ENCODE measurements around the gene SAFB2. TPM values are rescaled to one million over a fixed set of nuclear protein-coding genes. Genes with fewer than 3 reads are reported as not detected.

Gene SAFB2
- polyA plus RNA-seq, 1 of the 3 experiments (the other 2 are of a cell fraction): 37.7 TPM

DNA sequence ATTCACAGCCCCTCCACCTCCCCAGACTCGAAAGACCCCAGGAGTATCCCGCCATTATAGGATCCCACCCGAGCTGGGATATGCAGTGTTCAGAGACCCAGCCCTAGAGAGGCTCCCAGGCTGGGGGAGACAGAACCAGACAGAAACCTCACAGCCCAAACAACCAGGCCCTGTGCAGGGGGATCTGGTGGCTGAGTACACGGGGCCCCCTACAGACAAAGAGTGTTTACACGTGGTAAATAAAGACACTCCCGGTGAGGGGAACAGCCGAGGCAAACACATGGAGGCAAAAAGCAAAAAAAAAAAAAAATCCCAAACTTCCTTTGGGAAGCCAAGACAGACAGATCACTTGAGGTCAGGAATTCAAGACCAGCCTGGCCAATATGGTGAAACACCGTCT, 79.9 kb downstream of the SAFB2 start:
- Histone ChIP-seq H4K20me1 (ENCODE audit: insufficient read depth) (no peaks in the 10 kb centered on the region), H3K4me3 (ENCODE audit: low read depth in 2 of 2, low read length in 1 of 2) (no peak overlapping the region), H3K27me3 (ENCODE audit: insufficient read depth) (no peaks in the 10 kb centered on the region), H3K4me2 (no peak overlapping the region), H3K4me1 (ENCODE audit: control insufficient read depth in 1 of 2, insufficient read depth in 2 of 2, low read depth in 1 of 2, low read length in 1 of 2) (no peaks in the 10 kb centered on the region; a peak in 1 of 4 replicates), H3K36me3 (replicated peaks in 1 of 2; ENCODE audit: control insufficient read depth in 1 of 2, insufficient read depth in 2 of 2, low read length in 1 of 2) (no peaks in the 10 kb centered on the region), H3K9me3 (no peaks in the 10 kb centered on the region), H3F3A (replicated peaks; ENCODE audit: insufficient read depth) (no peaks in the 10 kb centered on the region), H2AFZ (ENCODE audit: low read depth) (no peak overlapping the region), H3K9ac (no peak overlapping the region), H3K9me2 (no peaks in the 10 kb centered on the region), H3K79me2 (ENCODE audit: insufficient read depth) (no peaks in the 10 kb centered on the region), H3K27ac (ENCODE audit: low read depth in 2 of 2, low read length in 1 of 2) (no peak overlapping the region)
- ChIA-PET CTCF (interaction anchor here (0.6 to 1.4 kb wide), 5 partner anchors 21 to 794 kb away, joined by 3 to 5 read pairs (median 3); no protein-coding TSS in a partner anchor), POLR2A (no interaction called here)
- peak; percentile 74 for DNase-seq
- 48% methylated on average over 8 of the region's 8 CpGs for WGBS (ENCODE audit: low lambda C conversion rate)
- TF ChIP-seq NFIC (IDR thresholded peaks at IDR 0.05; ENCODE audit: borderline replicate concordance): no peak
- TF ChIP-seq USF1 (IDR thresholded peaks at IDR 0.05; ENCODE audit: borderline replicate concordance, low read depth): no peak
- TF ChIP-seq MEF2A (IDR thresholded peaks at IDR 0.05; ENCODE audit: borderline replicate concordance, low read depth): no peak
- no peak for TF ChIP-seq JUND (IDR thresholded peaks at IDR 0.05)
- TF ChIP-seq RAD21 (IDR thresholded peaks at IDR 0.05; ENCODE audit: low read length): peak; percentile 69
- TF ChIP-seq SMC3 (IDR thresholded peaks at IDR 0.05; ENCODE audit: low read depth, low read length): peak; percentile 13; the same call in 1 of the 2 replicates
- TF ChIP-seq CHD2 (IDR thresholded peaks at IDR 0.05; ENCODE audit: low read length, partially characterized antibody): no peak
- TF ChIP-seq RCOR1 (IDR thresholded peaks at IDR 0.05; ENCODE audit: low read length): no peak

GRCh38 chr19:5541456-5541855, 81.1 kb downstream of the SAFB2 start:
- Histone ChIP-seq H3K27me3 (ENCODE audit: insufficient read depth) (no peaks in the 10 kb centered on the region), H4K20me1 (ENCODE audit: insufficient read depth) (no peaks in the 10 kb centered on the region), H2AFZ (ENCODE audit: low read depth) (no peak overlapping the region), H3K4me1 (ENCODE audit: control insufficient read depth in 1 of 2, insufficient read depth in 2 of 2, low read depth in 1 of 2, low read length in 1 of 2) (no peaks in the 10 kb centered on the region; a peak in 1 of 4 replicates), H3K9me2 (no peaks in the 10 kb centered on the region), H3K79me2 (ENCODE audit: insufficient read depth) (no peaks in the 10 kb centered on the region), H3K27ac (ENCODE audit: low read depth in 2 of 2, low read length in 1 of 2) (no peak overlapping the region), H3K9me3 (no peaks in the 10 kb centered on the region), H3K4me2 (no peak overlapping the region), H3F3A (replicated peaks; ENCODE audit: insufficient read depth) (no peaks in the 10 kb centered on the region), H3K4me3 (ENCODE audit: low read depth in 2 of 2, low read length in 1 of 2) (no peak overlapping the region), H3K36me3 (replicated peaks in 1 of 2; ENCODE audit: control insufficient read depth in 1 of 2, insufficient read depth in 2 of 2, low read length in 1 of 2) (no peaks in the 10 kb centered on the region), H3K9ac (no peak overlapping the region)
- POLR2A ChIA-PET: no interaction called here
- CTCF ChIA-PET: interaction anchor here (1.4 kb wide), 1 partner anchor 193 kb away, joined by 5 read pairs; no protein-coding TSS in a partner anchor
- no peak for DNase-seq
- 66% methylated on average over 5 of the region's 7 CpGs for WGBS (ENCODE audit: low lambda C conversion rate)
- TF ChIP-seq YY1 (IDR thresholded peaks at IDR 0.05; ENCODE audit: low read depth) (no peak), NRF1 (IDR thresholded peaks at IDR 0.05; ENCODE audit: low read depth, low read length) (no peak), MEF2A (IDR thresholded peaks at IDR 0.05; ENCODE audit: borderline replicate concordance, low read depth) (no peak), IRF3 (IDR thresholded peaks at IDR 0.05; ENCODE audit: low read depth, low read length) (no peak), SMC3 (IDR thresholded peaks at IDR 0.05; ENCODE audit: low read depth, low read length) (no peak), POLR2AphosphoS5 (IDR thresholded peaks at IDR 0.05; ENCODE audit: low read depth, low read length) (no peak), EZH2phosphoT487 (IDR thresholded peaks at IDR 0.05; ENCODE audit: borderline replicate concordance, low read depth) (no peak), GATA2 (CRISPR knock-in tag; IDR thresholded peaks at IDR 0.05) (no peak), GABPA (IDR thresholded peaks at IDR 0.05; ENCODE audit: low read depth) (no peak), FOXJ3 (CRISPR knock-in tag; IDR thresholded peaks at IDR 0.05) (no peak), TEAD4 (IDR thresholded peaks at IDR 0.05; ENCODE audit: borderline replicate concordance, insufficient read depth) (no peak), USF1 (IDR thresholded peaks at IDR 0.05; ENCODE audit: borderline replicate concordance, low read depth) (no peak), REST (IDR thresholded peaks at IDR 0.05; ENCODE audit: low read depth, low read length) (no peak), FOSL2 (IDR thresholded peaks at IDR 0.05; ENCODE audit: borderline replicate concordance, low read depth) (no peak)
- TF ChIP-seq, protein P1, sequence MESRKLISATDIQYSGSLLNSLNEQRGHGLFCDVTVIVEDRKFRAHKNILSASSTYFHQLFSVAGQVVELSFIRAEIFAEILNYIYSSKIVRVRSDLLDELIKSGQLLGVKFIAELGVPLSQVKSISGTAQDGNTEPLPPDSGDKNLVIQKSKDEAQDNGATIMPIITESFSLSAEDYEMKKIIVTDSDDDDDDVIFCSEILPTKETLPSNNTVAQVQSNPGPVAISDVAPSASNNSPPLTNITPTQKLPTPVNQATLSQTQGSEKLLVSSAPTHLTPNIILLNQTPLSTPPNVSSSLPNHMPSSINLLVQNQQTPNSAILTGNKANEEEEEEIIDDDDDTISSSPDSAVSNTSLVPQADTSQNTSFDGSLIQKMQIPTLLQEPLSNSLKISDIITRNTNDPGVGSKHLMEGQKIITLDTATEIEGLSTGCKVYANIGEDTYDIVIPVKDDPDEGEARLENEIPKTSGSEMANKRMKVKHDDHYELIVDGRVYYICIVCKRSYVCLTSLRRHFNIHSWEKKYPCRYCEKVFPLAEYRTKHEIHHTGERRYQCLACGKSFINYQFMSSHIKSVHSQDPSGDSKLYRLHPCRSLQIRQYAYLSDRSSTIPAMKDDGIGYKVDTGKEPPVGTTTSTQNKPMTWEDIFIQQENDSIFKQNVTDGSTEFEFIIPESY (IDR thresholded peaks at IDR 0.05; ENCODE audit: borderline replicate concordance, low read depth): no peak
